GM19351 (cell line): Measurements from ENCODE around the gene UBASH3A.

Experiments
- ATAC-seq: cut with Tn5 transposase; IDR thresholded peaks from one replicate; pipeline ENCODE4 v1.9.1; 2021; ENCODE audit warnings: mild to moderate bottlenecking, moderate library complexity; ENCODE audit not compliant: unreplicated experiment

UBASH3A gene

GRCh38 chr21:42426876-42427480, 23.3 kb downstream of the UBASH3A start:
- ATAC-seq: no peak

GRCh38 chr21:42427809-42428419, 24.2 kb downstream of the UBASH3A start:
- no peak for ATAC-seq

GRCh38 chr21:42429021-42429420, 25.3 kb downstream of the UBASH3A start:
- no peak for ATAC-seq

- no peak for ATAC-seq
Measured at GRCh38 chr21:42429856-42430255, 26.2 kb downstream of the UBASH3A start.

GRCh38 chr21:42430521-42430920, 26.8 kb downstream of the UBASH3A start:
- ATAC-seq: no peak

- no peak for ATAC-seq
Measured at GRCh38 chr21:42431196-42431595, 27.5 kb downstream of the UBASH3A start.

GRCh38 chr21:42432695-42433094, 29.0 kb downstream of the UBASH3A start:
- no peak for ATAC-seq

- ATAC-seq: no peak
Measured at GRCh38 chr21:42433946-42434551, 30.3 kb downstream of the UBASH3A start.

- ATAC-seq: no peak
Measured at GRCh38 chr21:42434884-42435283, 31.2 kb downstream of the UBASH3A start.

- ATAC-seq: no peak
Measured at GRCh38 chr21:42435401-42435800, 31.7 kb downstream of the UBASH3A start.

GRCh38 chr21:42435833-42436232, 32.1 kb downstream of the UBASH3A start:
- no peak for ATAC-seq

GRCh38 chr21:42436914-42437313, 33.2 kb downstream of the UBASH3A start:
- no peak for ATAC-seq

- no peak for ATAC-seq
Measured at GRCh38 chr21:42437786-42438185, 34.1 kb downstream of the UBASH3A start.

- no peak for ATAC-seq
Measured at GRCh38 chr21:42438316-42439205, 34.9 kb downstream of the UBASH3A start.

GRCh38 chr21:42439284-42440186, 35.8 kb downstream of the UBASH3A start:
- ATAC-seq: no peak

- ATAC-seq: peak; percentile 76
Measured at GRCh38 chr21:42440187-42440792, 36.6 kb downstream of the UBASH3A start.

GRCh38 chr21:42441963-42442362, 38.3 kb downstream of the UBASH3A start:
- no peak for ATAC-seq

- no peak for ATAC-seq
Measured at GRCh38 chr21:42443181-42443785, 39.6 kb downstream of the UBASH3A start.

- ATAC-seq: no peak
Measured at GRCh38 chr21:42443876-42444744, 40.4 kb downstream of the UBASH3A start.
